Non-pigmented ciliary epithelial cell (primary cell): Measurements from ENCODE around the gene NACA2.
"Not testable (repeated sequence)": the region's sequence is repeated elsewhere in the genome, so short reads cannot be mapped to it uniquely, and the experiment has no call there.

Source experiments
- DNase-seq: peaks from one replicate; pipeline ENCODE4 v3.0.0-alpha.2; 2010; ENCODE audit warnings: low read depth

Gene NACA2

GRCh38 chr17:61575352-61575975 is 15.6 kb downstream of the NACA2 start:
- no peak for DNase-seq

- DNase-seq, result no peak
These were observed 16.3 kb downstream of the NACA2 start for GRCh38 chr17:61574542-61575351.

GRCh38 chr17:61572547-61572946 is 18.5 kb downstream of the NACA2 start:
- not testable (repeated sequence) for DNase-seq

- no peak for DNase-seq
These were observed 19.4 kb downstream of the NACA2 start for GRCh38 chr17:61571624-61572023.

- DNase-seq, result no peak
These were observed 20.9 kb downstream of the NACA2 start for GRCh38 chr17:61570118-61570517.

- DNase-seq, result not testable (repeated sequence)
These were observed 21.5 kb downstream of the NACA2 start for GRCh38 chr17:61569525-61569924.

GRCh38 chr17:61568219-61569072 is 22.6 kb downstream of the NACA2 start:
- no peak for DNase-seq

- DNase-seq, result no peak
These were observed 23.8 kb downstream of the NACA2 start for GRCh38 chr17:61567045-61567802.

GRCh38 chr17:61566448-61566847 is 24.6 kb downstream of the NACA2 start:
- not testable (repeated sequence) for DNase-seq

GRCh38 chr17:61565850-61566249 is 25.2 kb downstream of the NACA2 start:
- not testable (repeated sequence) for DNase-seq

- DNase-seq, result no peak
These were observed 25.8 kb downstream of the NACA2 start for GRCh38 chr17:61565213-61565612.

- no peak for DNase-seq
These were observed 28.7 kb downstream of the NACA2 start for GRCh38 chr17:61562287-61562686.

- no peak for DNase-seq
These were observed 29.7 kb downstream of the NACA2 start for GRCh38 chr17:61561354-61561753.

- no peak for DNase-seq
These were observed 30.9 kb downstream of the NACA2 start for GRCh38 chr17:61560071-61560470.

GRCh38 chr17:61556224-61557188 is 34.5 kb downstream of the NACA2 start:
- no peak for DNase-seq

- DNase-seq, result no peak
These were observed 35.9 kb downstream of the NACA2 start for GRCh38 chr17:61555127-61555566.

GRCh38 chr17:61554209-61554608 is 36.8 kb downstream of the NACA2 start:
- no peak for DNase-seq

- not testable (repeated sequence) for DNase-seq
These were observed 38.5 kb downstream of the NACA2 start for GRCh38 chr17:61552560-61552959.

- DNase-seq, result no peak
These were observed 39.7 kb downstream of the NACA2 start for GRCh38 chr17:61551255-61551742.

- no peak for DNase-seq
These were observed 43.9 kb downstream of the NACA2 start for GRCh38 chr17:61547113-61547512.
